GM18517 (cell line): ENCODE results near the gene CEMIP.

Experiments
- ATAC-seq: cut with Tn5 transposase; IDR thresholded peaks from one replicate; pipeline ENCODE4 v1.9.1; 2021; ENCODE audit warnings: mild to moderate bottlenecking, moderate library complexity; ENCODE audit not compliant: unreplicated experiment

The CEMIP gene

DNA sequence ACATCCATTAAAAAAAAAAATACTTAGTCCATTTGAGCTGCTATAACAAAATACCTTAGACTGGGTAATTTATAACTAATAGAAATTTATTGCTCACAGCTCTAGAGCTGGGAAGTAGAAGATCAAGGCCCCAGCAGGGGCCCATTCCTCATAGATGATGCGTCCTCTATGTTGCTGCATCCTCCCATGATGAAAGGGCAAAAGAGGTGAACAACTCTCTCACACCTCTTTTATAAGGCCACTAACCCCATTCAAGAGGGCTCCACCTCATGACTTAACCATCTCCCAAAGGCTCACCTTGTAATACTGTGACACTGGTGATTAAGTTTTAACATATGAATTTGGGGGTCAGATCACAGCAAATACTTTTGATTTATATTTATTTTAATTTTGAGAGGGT lies 218.5 kb downstream of the CEMIP start:
- no peak for ATAC-seq

DNA sequence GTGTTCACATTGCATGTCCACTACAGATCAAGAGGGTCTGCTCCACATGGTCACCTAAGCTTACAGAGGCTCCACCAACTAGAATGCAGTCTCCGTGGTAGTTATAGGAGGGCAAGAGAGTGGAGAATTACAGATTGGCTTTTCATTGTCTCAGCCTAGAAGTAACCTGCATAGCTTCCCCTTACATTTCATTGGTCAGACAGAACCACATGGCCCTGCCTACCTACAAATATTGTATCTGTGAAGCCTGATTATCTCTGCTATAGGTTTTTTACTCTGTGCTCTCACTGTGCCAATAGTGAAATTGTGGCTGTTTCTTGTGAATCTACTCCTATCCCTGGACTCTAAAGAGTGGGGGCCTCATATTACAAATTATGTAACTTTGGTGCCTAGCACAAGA lies 219.1 kb downstream of the CEMIP start:
- ATAC-seq: no peak

DNA sequence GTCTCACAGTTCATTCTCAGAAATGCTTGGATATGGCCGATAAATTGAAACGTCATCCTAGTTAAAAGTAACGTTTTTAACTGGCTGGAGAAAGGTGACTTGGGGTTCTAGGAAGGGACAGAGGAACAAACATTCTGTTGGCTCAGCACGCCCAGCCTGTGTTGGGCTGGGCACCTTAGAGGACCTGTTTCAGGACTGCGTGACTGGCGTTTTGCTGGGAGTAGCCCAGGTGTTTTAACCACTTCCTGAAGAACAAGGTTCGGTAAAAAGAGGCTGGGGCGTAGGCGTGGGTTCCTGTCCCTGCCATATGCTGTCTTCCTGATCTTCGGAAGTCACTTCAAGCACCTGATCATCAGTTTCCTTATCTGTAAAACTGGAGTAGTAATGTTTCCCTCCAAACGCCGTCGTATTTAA lies 220.5 kb downstream of the CEMIP start:
- ATAC-seq: peak; percentile 36

DNA sequence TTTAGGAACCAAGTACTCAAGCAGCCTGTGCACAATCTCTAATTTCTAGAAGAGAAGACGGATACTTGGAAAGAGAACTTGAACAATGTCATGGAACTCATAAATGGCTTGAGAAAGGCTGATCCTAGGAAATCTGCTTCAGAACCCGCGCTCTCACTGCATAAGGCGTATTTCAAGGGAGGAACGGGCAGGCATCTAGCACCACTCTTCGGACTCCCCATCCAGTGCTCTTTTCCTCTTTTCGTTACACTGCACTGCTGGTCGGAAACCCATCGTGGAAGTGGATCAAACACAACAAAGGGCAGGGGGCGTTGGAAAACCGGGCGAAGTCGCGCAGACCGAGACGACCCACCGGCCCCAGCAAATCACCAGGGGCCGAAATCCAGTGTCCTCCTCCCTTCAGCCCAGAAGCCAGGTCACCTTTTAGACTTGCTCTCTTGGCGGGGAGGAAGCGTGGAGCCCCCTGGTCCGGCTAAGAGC lies 221.0 kb downstream of the CEMIP start:
- ATAC-seq: no peak

DNA sequence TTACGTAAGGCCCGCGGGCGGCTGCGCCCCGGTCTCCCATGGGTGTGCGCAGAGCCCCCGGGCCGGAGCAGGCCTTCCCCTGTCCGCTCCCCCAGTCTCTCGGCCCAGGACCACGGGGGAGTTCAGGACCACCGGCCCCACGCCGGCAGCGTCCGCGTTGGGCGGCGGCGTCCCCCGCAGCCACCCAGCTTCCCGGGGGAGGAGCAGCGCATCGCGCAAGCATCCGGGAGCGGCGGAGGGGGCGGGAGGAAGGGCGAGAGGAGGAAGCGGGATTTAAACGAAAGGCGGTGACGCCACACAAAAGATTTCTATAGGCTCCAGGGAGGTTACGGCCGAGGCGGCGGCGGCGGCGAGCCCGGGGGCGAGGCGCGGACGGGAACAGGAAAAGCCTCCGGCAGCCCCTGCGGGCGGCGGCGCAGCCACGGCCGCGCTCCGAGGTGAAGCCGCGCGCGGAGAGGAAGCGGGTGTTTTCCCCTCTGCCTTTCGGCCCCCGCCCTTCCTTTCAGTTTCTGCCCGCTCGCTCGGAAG lies 221.5 kb downstream of the CEMIP start, which contains the start of gene TLNRD1:
TSS of gene TLNRD1 (plus strand) at position 300 of the 528 bp plus-strand sequence. CDS start 1,349 bp downstream, outside the sequence.
- ATAC-seq: peak; percentile 62
